Left lung (tissue), 10 donors: ENCODE results near the gene CST1. TPM values are rescaled to one million over a fixed set of nuclear protein-coding genes. Genes with fewer than 3 reads are reported as not detected.

ENCODE experiments used
- ATAC-seq: fragments of 200-7000 bp; cut with Tn5 transposase; one replicate; pipeline ENCODE4 v1.9.1; 2020; ENCODE audit warnings: moderate library complexity
- DNase-seq, 4 donors: peaks; one replicate each; pipeline ENCODE4 v3.0.0-alpha.2; 2013 to 2020
- H3K27ac ChIP-seq, 2 donors: fragments of 200-600 bp; sonication (generic) in 1 of 2; one replicate each; pipeline versions ENCODE4 v1.5.0 to v1.8.0; 2020 to 2021
- H3K27me3 ChIP-seq, 2 donors: fragments of 200-600 bp; sonication (generic) in 1 of 2; one replicate each; pipeline versions ENCODE4 v1.5.0 to v1.8.0; 2020 to 2021
- H3K36me3 ChIP-seq, 2 donors: fragments of 200-600 bp; sonication (generic) in 1 of 2; one replicate each; pipeline versions ENCODE4 v1.5.0 to v1.8.0; 2020 to 2021
- H3K4me1 ChIP-seq, 2 donors: fragments of 200-600 bp; one replicate each; pipeline ENCODE4 v1.8.0; 2021
- H3K4me3 ChIP-seq, 2 donors: fragments of 200-600 bp; sonication (generic) in 1 of 2; one replicate each; pipeline versions ENCODE4 v1.5.0 to v1.8.0; 2020 to 2021; ENCODE audit warnings: mild to moderate bottlenecking in 1 of 2
- H3K9me3 ChIP-seq, 2 donors: fragments of 200-600 bp; sonication (generic) in 1 of 2; one replicate each; pipeline versions ENCODE4 v1.5.0 to v1.8.0; 2020 to 2021
- intact Hi-C, 2 donors: fragments of 100-400 bp; cut with DNase I; formaldehyde crosslinking; loops; one replicate each; pipeline versions ENCODE4 v1.11.2 to v1.14.2; 2022
- polyA plus RNA-seq, 6 donors: library from polyadenylated mRNA; unstranded; fragments of 120-200 nt; gene quantifications; one replicate each; pipeline ENCODE4 v1.2.1, GENCODE V29; 2013; ENCODE audit not compliant: insufficient read length in 6 of 6
- total RNA-seq, 2 donors: library from RNA; stranded (reverse); fragmentation: NEBNext Ultra II Directional; extraction: Animal tissue kit (Norgen Biotek cat#: 25700); gene quantifications; one replicate each; pipeline ENCODE4 v1.2.1, GENCODE V29; 2021
- TF ChIP-seq, protein P1 (sequence below), 2 donors: fragments of 200-600 bp; sonication (generic) in 1 of 2; IDR thresholded peaks; one replicate each; pipeline versions ENCODE4 v1.5.0 to v1.8.0; 2021; ENCODE audit warnings: antibody characterized with exemption in 2 of 2
- donor health status: DM: no; HTN: yes; CAD: no.
- donor health status: DM: no; HTN: no; CAD: no.

The CST1 gene
- total and polyA plus RNA-seq, 8 donors, result not detected

DNA sequence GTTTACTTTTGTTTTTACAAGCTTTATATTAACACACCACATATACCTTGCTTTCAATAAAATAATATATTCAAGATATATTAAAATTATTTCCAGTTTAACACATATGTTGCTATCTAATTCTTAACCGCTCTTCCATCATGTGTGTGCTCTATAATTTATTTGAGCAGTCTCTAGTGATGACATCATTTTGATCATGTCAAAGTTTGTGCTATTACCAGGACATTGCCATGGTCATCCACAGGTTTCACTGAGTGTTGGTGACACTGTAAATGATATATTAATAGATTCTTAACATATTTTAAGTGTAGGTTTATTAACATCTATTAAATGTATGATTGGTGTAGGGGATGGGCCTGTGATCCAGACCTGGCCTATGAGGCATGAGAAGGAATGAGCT, 44.8 kb downstream of the CST1 start:
- no peak overlapping the region for H3K27ac ChIP-seq
- no peaks in the 10 kb centered on the region for H3K4me1 ChIP-seq
- H3K36me3 ChIP-seq, result no peaks in the 10 kb centered on the region
- no peaks in the 10 kb centered on the region for H3K27me3 ChIP-seq
- no peaks in the 10 kb centered on the region for H3K9me3 ChIP-seq
- intact Hi-C loops, result no loop called here
- H3K4me3 ChIP-seq, result no peak overlapping the region
- no peak for ATAC-seq
- no peak for DNase-seq
- TF ChIP-seq, protein P1, sequence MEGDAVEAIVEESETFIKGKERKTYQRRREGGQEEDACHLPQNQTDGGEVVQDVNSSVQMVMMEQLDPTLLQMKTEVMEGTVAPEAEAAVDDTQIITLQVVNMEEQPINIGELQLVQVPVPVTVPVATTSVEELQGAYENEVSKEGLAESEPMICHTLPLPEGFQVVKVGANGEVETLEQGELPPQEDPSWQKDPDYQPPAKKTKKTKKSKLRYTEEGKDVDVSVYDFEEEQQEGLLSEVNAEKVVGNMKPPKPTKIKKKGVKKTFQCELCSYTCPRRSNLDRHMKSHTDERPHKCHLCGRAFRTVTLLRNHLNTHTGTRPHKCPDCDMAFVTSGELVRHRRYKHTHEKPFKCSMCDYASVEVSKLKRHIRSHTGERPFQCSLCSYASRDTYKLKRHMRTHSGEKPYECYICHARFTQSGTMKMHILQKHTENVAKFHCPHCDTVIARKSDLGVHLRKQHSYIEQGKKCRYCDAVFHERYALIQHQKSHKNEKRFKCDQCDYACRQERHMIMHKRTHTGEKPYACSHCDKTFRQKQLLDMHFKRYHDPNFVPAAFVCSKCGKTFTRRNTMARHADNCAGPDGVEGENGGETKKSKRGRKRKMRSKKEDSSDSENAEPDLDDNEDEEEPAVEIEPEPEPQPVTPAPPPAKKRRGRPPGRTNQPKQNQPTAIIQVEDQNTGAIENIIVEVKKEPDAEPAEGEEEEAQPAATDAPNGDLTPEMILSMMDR (IDR thresholded peaks at IDR 0.05), result no peak

DNA sequence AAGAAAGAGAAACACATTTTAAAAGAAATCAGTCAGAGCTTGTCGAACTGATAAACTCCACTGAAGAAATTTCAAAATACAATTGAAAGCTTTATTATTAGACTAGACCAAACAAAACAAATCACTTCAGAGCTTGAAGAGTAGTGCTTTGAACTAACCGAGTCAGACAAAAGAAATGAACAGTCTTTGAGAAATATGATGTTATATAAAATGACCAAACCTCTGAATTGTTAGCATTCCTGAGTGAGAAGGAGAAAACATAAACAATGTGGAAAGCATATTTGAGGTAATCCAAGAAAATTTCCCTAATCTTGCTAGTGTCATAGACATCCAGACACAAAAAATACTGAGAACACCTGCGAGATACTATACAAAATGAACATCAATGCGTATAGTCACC, 48.7 kb downstream of the CST1 start:
- no peaks in the 10 kb centered on the region for H3K36me3 ChIP-seq
- TF ChIP-seq, protein P1 (IDR thresholded peaks at IDR 0.05), result no peak
- H3K9me3 ChIP-seq, result no peaks in the 10 kb centered on the region
- no peaks in the 10 kb centered on the region for H3K4me1 ChIP-seq
- H3K27ac ChIP-seq, result no peak overlapping the region
- no peak for DNase-seq
- intact Hi-C loops, result no loop called here
- no peak for ATAC-seq
- no peak overlapping the region for H3K4me3 ChIP-seq
- H3K27me3 ChIP-seq, result no peaks in the 10 kb centered on the region

DNA sequence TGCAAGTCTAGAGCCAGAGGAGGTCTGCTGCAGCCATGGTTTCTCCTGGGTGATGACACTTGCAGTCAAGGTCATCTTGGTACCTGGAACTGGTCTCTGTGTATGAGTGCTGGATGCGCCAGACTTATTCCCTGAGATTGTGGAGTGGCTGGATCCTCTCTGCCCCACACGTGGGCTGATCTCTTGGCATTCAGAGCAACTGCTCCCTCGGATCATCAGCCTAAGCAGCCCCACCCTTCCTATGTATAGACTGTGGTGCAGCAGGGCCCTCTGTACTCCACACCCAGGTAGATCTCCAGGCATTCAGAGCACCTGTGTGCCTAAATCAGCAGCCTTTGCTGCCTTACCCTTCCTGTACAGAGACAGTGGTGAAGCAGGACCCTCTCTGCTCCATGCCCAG, 49.8 kb downstream of the CST1 start:
- H3K9me3 ChIP-seq, result no peaks in the 10 kb centered on the region
- no peaks in the 10 kb centered on the region for H3K27me3 ChIP-seq
- TF ChIP-seq, protein P1 (IDR thresholded peaks at IDR 0.05), result no peak
- no peaks in the 10 kb centered on the region for H3K36me3 ChIP-seq
- intact Hi-C loops, result no loop called here
- H3K27ac ChIP-seq, result no peak overlapping the region
- no peaks in the 10 kb centered on the region for H3K4me1 ChIP-seq
- H3K4me3 ChIP-seq, result no peak overlapping the region
- ATAC-seq (no peak), DNase-seq (no peak)

DNA sequence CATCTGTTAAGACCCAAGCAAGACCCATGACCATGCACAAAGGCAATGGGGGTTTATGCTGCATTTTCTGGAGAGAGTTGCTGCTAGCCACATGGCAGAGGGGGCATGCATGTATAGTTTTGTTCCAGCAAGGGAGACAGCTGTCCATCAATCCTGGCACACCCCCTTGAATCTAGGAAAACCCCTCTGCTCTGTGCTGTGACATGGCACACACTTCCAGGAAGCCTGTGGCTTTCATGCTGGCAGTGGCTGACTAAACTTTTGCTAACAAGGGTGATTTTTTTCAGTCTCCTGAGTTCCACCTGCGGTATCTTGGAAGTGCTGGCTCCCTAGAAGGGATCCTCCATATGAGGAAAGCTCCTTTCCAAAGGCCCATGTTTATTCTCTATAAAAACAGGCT, 52.8 kb downstream of the CST1 start:
- H3K4me3 ChIP-seq, result no peak overlapping the region
- intact Hi-C loops, result no loop called here
- no peak for ATAC-seq

More for the DNA sequence above, 52.8 kb downstream of the CST1 start:
- Histone ChIP-seq H3K36me3 (no peaks in the 10 kb centered on the region), H3K27me3 (no peaks in the 10 kb centered on the region), H3K27ac (no peak overlapping the region), H3K9me3 (no peaks in the 10 kb centered on the region), H3K4me1 (peaks cover 0 to under 1% of the 10 kb centered on the region in 2 donors)
- DNase-seq, result no peak
- TF ChIP-seq, protein P1 (IDR thresholded peaks at IDR 0.05), result no peak

Other genes with a start within 250 kb of the CST1 start
- not detected for gene CST9L, start 182.5 kb downstream of the CST1 start, total RNA-seq
- not detected for gene CST9L, start 182.5 kb downstream of the CST1 start, polyA plus RNA-seq
- not detected for gene CST9, start 145.0 kb downstream of the CST1 start, total RNA-seq
- gene CST9, start 145.0 kb downstream of the CST1 start, polyA plus RNA-seq, result not detected
- 100 to 1,000 TPM; 628 to 714 TPM for gene CST3, start 113.0 kb downstream of the CST1 start, total RNA-seq
- gene CST3, start 113.0 kb downstream of the CST1 start, polyA plus RNA-seq, result 100 to 1,000 TPM; 145 to 189 (median 156) TPM
- gene CST4, start 61.9 kb downstream of the CST1 start, total RNA-seq, result not detected
- not detected for gene CST4, start 61.9 kb downstream of the CST1 start, polyA plus RNA-seq
- gene CST2, start 75.8 kb upstream of the CST1 start, total RNA-seq, result 10 to 100 TPM in 1 of 2 donors, under 1 TPM in 1; 0.39 to 13.0 TPM
- gene CST2, start 75.8 kb upstream of the CST1 start, polyA plus RNA-seq, result under 1 TPM in 3 of 6 donors, not detected in 3; 0.23 to 0.82 (median 0.37) TPM
- gene CST5, start 128.8 kb upstream of the CST1 start, total RNA-seq, result 1 to 10 TPM in 1 of 2 donors, not detected in 1; 3.3 TPM
- gene CST5, start 128.8 kb upstream of the CST1 start, polyA plus RNA-seq, result under 1 TPM in 2 of 6 donors, not detected in 4; 0.21 to 0.25 TPM
- gene GGTLC1, start 237.8 kb upstream of the CST1 start, total RNA-seq, result 10 to 100 TPM in 1 of 2 donors, 1 to 10 TPM in 1; 6.1 to 22.4 TPM
- gene GGTLC1, start 237.8 kb upstream of the CST1 start, polyA plus RNA-seq, result 1 to 10 TPM; 1.3 to 2.0 (median 1.4) TPM